Measurements from ENCODE around the gene DLG5. TPM values are rescaled to one million over a fixed set of nuclear protein-coding genes. Genes with fewer than 3 reads are reported as not detected.

The DLG5 gene
- total and polyA plus RNA-seq, 11 donors: 5.2 to 27.1 (median 12.8) TPM

DNA sequence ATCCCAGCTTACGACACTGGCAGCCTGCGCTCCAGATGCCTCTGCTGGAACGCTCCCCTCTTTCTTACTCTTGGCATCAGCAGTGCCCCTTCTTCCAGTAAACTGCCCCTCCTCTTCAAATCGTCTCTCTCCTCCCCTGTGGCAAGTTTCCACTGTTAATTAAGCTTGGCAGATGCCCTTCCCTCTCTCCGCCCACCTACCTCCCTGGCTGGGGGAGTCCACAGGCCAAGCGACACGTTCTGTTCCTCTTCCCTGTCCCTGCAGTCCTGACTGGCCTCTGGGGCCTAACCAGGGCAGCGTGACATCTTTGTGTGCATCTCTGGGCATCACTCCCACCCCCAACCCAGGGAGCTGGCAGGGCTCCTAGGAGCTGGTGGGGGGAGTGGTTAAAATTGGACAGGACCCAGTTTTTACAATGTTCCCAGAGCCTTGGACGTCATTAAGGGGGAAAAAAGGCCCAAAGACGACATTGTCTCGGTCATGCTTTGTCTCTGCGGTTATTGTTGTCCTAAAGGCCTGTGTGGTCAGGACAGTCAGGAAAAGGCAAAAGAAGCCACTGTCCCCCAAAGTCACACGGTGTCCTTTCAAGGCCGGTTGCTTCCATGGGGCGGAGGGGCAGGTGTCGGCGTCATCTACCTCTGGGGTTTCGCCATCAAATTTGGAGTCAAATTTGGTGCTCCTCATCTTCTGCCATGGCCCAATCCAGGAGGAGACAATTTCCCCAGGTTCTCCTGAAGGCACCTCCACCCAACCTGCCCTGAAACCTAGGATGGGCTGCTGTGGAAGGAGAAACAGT is 54.2 kb downstream of the DLG5 start:
- DNase-seq (no peak), ATAC-seq (peak in 3 of 4 donors; percentile 20 to 57 (median 51))
- Histone ChIP-seq H3K9me3 (no peaks in the 10 kb centered on the region), H3K4me3 (no peak overlapping the region), H3K36me3 (peaks cover 0 to 9% (median 0%) of the 10 kb centered on the region in 9 donors), H3K27ac (peak overlapping the region in 1 of 12 donors; percentile 84), H3K4me1 (peaks cover 0 to 24% (median 13%) of the 10 kb centered on the region in 12 donors), H3K27me3 (no peaks in the 10 kb centered on the region)
- WGBS, 4 donors: 78 to 81% (median 80%) methylated on average over 18 of the region's 18 CpGs
- intact Hi-C loops (cut with DNase I): no loop called here
- TF ChIP-seq POLR2A (IDR thresholded peaks at IDR 0.05) (no peak), CTCF (IDR thresholded peaks at IDR 0.05) (no peak)

DNA sequence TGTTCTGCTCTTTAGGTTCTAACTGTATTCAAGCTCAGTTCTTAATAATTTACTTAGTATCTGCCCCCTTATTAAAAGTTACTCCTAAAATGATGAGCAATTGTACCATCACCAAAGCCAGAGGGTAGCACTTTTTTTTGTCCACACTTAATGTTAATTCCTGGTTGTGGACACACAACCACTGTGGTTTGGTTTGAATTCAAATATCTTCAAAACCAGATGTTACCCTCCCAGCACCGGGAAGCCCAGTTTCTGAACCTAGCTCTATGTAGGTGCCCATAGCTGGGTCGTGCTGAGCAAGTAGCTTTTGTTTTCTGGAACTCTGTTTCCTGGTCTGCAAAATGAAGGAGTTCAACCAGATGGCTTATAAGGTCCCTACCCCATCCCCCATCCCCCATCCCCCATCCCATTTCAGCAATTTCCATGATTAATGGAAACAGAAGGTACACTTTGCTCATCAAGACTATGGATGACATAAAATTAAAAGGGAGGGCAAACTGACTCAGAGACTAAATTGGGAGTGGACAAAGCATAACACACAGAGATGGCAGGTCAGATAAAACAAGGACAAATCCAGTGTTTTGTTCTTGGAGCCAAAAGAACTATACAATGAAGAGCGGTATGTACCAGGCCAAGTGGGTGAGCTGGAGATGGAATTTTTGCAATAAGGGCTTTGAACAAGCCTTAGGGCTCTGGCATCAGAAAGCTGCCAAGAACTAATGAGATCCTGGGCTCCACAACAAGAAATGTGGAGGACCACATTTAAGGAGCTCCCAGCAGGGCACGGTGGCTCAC is 56.7 kb downstream of the DLG5 start:
- 94 to 96% (median 95%) methylated on average over 4 of the region's 4 CpGs for WGBS, 4 donors
- Histone ChIP-seq H3K4me3 (no peak overlapping the region), H3K36me3 (peaks cover 0 to 27% (median 6%) of the 10 kb centered on the region in 9 donors), H3K4me1 (peaks cover 0 to 23% (median 13%) of the 10 kb centered on the region in 12 donors), H3K27ac (peak overlapping the region in 1 of 12 donors; percentile 84), H3K9me3 (no peaks in the 10 kb centered on the region), H3K27me3 (no peaks in the 10 kb centered on the region)
- intact Hi-C loops (cut with DNase I): no loop called here
- TF ChIP-seq CTCF (IDR thresholded peaks at IDR 0.05): no peak
- no peak for TF ChIP-seq POLR2A (IDR thresholded peaks at IDR 0.05)
- DNase-seq: no peak
- no peak for ATAC-seq

DNA sequence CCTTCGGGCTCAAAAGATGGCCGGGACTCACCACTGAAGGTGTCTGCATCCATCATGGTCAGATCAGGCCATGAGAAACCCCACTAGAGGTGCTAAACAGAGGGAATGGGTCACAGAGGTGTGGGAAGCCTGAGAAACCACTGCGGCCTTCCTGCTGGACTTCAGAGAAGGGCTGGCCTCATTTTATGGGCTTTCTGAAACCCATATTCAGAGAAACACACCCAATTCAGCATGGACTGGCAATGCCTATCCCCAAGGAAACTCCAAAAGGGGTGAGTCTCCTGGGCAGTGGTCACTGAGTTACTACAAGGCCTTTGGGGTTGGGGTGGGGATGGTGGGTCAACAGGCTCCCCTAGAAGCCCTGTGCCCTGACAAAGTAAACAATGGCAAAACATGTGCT is 58.0 kb downstream of the DLG5 start:
- 84 to 92% (median 90%) methylated on average over 3 of the region's 3 CpGs for WGBS, 4 donors
- H3K27me3 ChIP-seq: no peaks in the 10 kb centered on the region
- H3K4me1 ChIP-seq: peaks cover 0 to 12% (median 4%) of the 10 kb centered on the region in 12 donors
- ATAC-seq: no peak
- intact Hi-C loops (cut with DNase I): no loop called here
- no peak overlapping the region for H3K4me3 ChIP-seq
- DNase-seq: no peak
- no peak for TF ChIP-seq POLR2A (IDR thresholded peaks at IDR 0.05)
- TF ChIP-seq CTCF (IDR thresholded peaks at IDR 0.05): no peak
- H3K9me3 ChIP-seq: no peaks in the 10 kb centered on the region
- peaks cover 0 to 27% (median 6%) of the 10 kb centered on the region in 9 donors for H3K36me3 ChIP-seq
- H3K27ac ChIP-seq: peak overlapping the region in 1 of 12 donors; percentile 84

GRCh38 chr10:77867124-77867719 is 59.3 kb downstream of the DLG5 start:
- Histone ChIP-seq H3K36me3 (peaks cover 0 to 27% (median 6%) of the 10 kb centered on the region in 9 donors), H3K27me3 (no peaks in the 10 kb centered on the region), H3K9me3 (no peaks in the 10 kb centered on the region), H3K4me3 (no peak overlapping the region), H3K4me1 (peaks cover 0 to 4% (median 0%) of the 10 kb centered on the region in 12 donors), H3K27ac (peak overlapping the region in 1 of 12 donors; percentile 12)
- no peak for TF ChIP-seq CTCF (IDR thresholded peaks at IDR 0.05)
- no peak for TF ChIP-seq POLR2A (IDR thresholded peaks at IDR 0.05)
- 80 to 86% (median 82%) methylated on average over 6 of the region's 6 CpGs for WGBS, 4 donors
- DNase-seq: no peak
- intact Hi-C loops (cut with DNase I): no loop called here
- ATAC-seq: no peak

All from heart left ventricle (tissue), 16 donors.